HepG2 (cell line): Measurements from ENCODE around the gene TET2. TPM values are rescaled to one million over a fixed set of nuclear protein-coding genes. Genes with fewer than 3 reads are reported as not detected.
A peak's percentile ranks its signal among the peaks of the same experiment; 100 is the strongest.

Experiments
- AKNA ChIP-seq: sonication (generic); formaldehyde crosslinking; IDR thresholded peaks from 2 replicates; pipeline ENCODE4 v1.4.0; 2020; ENCODE audit warnings: missing genetic modification reagents, borderline replicate concordance
- ARID3A ChIP-seq: IDR thresholded peaks from 2 replicates; pipeline ENCODE4 v1.6.1; 2012; ENCODE audit warnings: low read depth, low read length, improper control_type of control experiment
- EP300 ChIP-seq, 3 experiments: sonication (generic) in 1 of 3; formaldehyde crosslinking in 1 of 3; IDR thresholded peaks; 2 replicates each; pipeline versions ENCODE4 v1.5.1 to v1.6.1; 2011 to 2020; ENCODE audit warnings: low read depth in 2 of 3, low read length in 2 of 3, borderline replicate concordance in 1 of 3, improper control_type of control experiment in 1 of 3, mild to moderate bottlenecking in 1 of 3, missing genetic modification reagents in 1 of 3, moderate library complexity in 1 of 3
- FOXA3 ChIP-seq: IDR thresholded peaks from 2 replicates; pipeline ENCODE4 v1.6.1; 2016; ENCODE audit warnings: missing genetic modification reagents, missing compliant biosample characterization
- HNF4A ChIP-seq: sonication (generic); formaldehyde crosslinking; IDR thresholded peaks from 2 replicates; pipeline ENCODE4 v1.4.0; 2020; ENCODE audit warnings: missing genetic modification reagents
- NFE2L1 ChIP-seq: sonication (generic); formaldehyde crosslinking; IDR thresholded peaks from 2 replicates; pipeline ENCODE4 v1.4.0; 2020; ENCODE audit warnings: missing genetic modification reagents, mild to moderate bottlenecking, borderline replicate concordance
- STAT6 ChIP-seq: sonication (generic); formaldehyde crosslinking; IDR thresholded peaks from 2 replicates; pipeline ENCODE4 v1.4.0; 2020; ENCODE audit warnings: missing genetic modification reagents, mild to moderate bottlenecking, borderline replicate concordance
- ZBTB4 ChIP-seq: sonication (generic); formaldehyde crosslinking; IDR thresholded peaks from 2 replicates; pipeline ENCODE4 v1.4.0; 2020; ENCODE audit warnings: missing genetic modification reagents, mild to moderate bottlenecking, borderline replicate concordance
- ZNF234 ChIP-seq: sonication (generic); formaldehyde crosslinking; conservative IDR thresholded peaks from 2 replicates; pipeline ENCODE4 v1.5.1; 2020; ENCODE audit warnings: mild to moderate bottlenecking, missing genetic modification reagents
- ZNF672 ChIP-seq: sonication (generic); formaldehyde crosslinking; IDR thresholded peaks from 2 replicates; pipeline ENCODE4 v1.8.1; 2022; ENCODE audit warnings: missing genetic modification reagents
- polyA plus RNA-seq, 8 experiments: library from polyadenylated mRNA; depleted of rRNA in 3 of 8; stranded (reverse) in 7 of 8; unstranded in 1 of 8; fragments of >200 nt; fragmentation: Illumina TruSeq in 4 of 8; extraction: Trizol in 4 of 8; gene quantifications; 2 replicates each; pipeline versions ENCODE4 v1.2.1 to v1.2.3, GENCODE V29; 2011 to 2016; ENCODE audit warnings: low read depth in 4 of 8, missing spikeins in 1 of 8, mixed read lengths in 1 of 8; ENCODE audit not compliant: insufficient read depth in 1 of 8
- total RNA-seq, 5 experiments: library from RNA; depleted of rRNA; stranded (reverse); fragments of >200 nt; fragmentation: Illumina TruSeq; extraction: Trizol; gene quantifications; 2 replicates each; pipeline ENCODE4 v1.2.3, GENCODE V29; 2016; ENCODE audit warnings: low read depth in 1 of 5
- TF ChIP-seq, protein P1 (sequence below): sonication (generic); formaldehyde crosslinking; IDR thresholded peaks from 2 replicates; pipeline ENCODE4 v1.9.0; 2021; ENCODE audit warnings: missing genetic modification reagents, borderline replicate concordance

TET2 gene
- total and polyA plus RNA-seq, 2 of the 13 experiments (the other 11 are each of a cell fraction or from before 2014, with no cell fraction given) = 4.7 to 4.8 TPM

GRCh38 chr4:105140684-105141490, 5.8 kb upstream of the TET2 start (continued):
- TF ChIP-seq ZBTB4 (CRISPR knock-in tag) (no peak), ZNF234 (CRISPR knock-in tag) (no peak), ZNF672 (CRISPR knock-in tag) (no peak), HNF4A (CRISPR knock-in tag) (peak; percentile 68), NFE2L1 (no peak), STAT6 (CRISPR knock-in tag) (no peak), ARID3A (peak; percentile 94), FOXA3 (0 out of 2 replicates have a peak, but pooled peaks have one; percentile 17), AKNA (no peak), EP300 (IDR thresholded peaks at IDR 0.05; ENCODE audit: low read depth in 2 of 2, low read length in 2 of 2) (no peak), EP300 (CRISPR knock-in tag; IDR thresholded peaks at IDR 0.05; ENCODE audit: borderline replicate concordance) (no peak)
- TF ChIP-seq, protein P1, sequence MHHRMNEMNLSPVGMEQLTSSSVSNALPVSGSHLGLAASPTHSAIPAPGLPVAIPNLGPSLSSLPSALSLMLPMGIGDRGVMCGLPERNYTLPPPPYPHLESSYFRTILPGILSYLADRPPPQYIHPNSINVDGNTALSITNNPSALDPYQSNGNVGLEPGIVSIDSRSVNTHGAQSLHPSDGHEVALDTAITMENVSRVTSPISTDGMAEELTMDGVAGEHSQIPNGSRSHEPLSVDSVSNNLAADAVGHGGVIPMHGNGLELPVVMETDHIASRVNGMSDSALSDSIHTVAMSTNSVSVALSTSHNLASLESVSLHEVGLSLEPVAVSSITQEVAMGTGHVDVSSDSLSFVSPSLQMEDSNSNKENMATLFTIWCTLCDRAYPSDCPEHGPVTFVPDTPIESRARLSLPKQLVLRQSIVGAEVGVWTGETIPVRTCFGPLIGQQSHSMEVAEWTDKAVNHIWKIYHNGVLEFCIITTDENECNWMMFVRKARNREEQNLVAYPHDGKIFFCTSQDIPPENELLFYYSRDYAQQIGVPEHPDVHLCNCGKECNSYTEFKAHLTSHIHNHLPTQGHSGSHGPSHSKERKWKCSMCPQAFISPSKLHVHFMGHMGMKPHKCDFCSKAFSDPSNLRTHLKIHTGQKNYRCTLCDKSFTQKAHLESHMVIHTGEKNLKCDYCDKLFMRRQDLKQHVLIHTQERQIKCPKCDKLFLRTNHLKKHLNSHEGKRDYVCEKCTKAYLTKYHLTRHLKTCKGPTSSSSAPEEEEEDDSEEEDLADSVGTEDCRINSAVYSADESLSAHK (CRISPR knock-in tag) = no peak
